Adrenal gland (tissue), 12 donors: ENCODE results near the gene RNF20. TPM values are rescaled to one million over a fixed set of nuclear protein-coding genes. Genes with fewer than 3 reads are reported as not detected.

Source experiments
- DNase-seq, 7 donors: peaks; one replicate each; pipeline ENCODE4 v3.0.0-alpha.2; 2019 to 2020
- H3K27ac ChIP-seq, 5 donors: fragments of 200-600 bp; sonication (generic) in 4 of 5; 1 replicate in 3 of 5; 2 replicates in 2 of 5; pipeline versions ENCODE4 v1.5.1 to v1.8.0; 2016 to 2020; ENCODE audit warnings: mild to moderate bottlenecking in 1 of 5
- H3K27me3 ChIP-seq: fragments of 200-600 bp; 2 replicates; pipeline ENCODE4 v1.8.0; 2021
- H3K36me3 ChIP-seq, 2 donors: fragments of 200-600 bp; replicated peaks in 1 of 2; 1 replicate in 1 of 2; 2 replicates in 1 of 2; pipeline versions ENCODE4 v1.5.1 to v1.8.0; 2018 to 2022
- H3K4me1 ChIP-seq, 2 donors: fragments of 200-600 bp; replicated peaks in 1 of 2; 1 replicate in 1 of 2; 2 replicates in 1 of 2; pipeline versions ENCODE4 v1.5.1 to v1.8.0; 2018 to 2021
- H3K4me3 ChIP-seq, 4 donors: fragments of 200-600 bp; sonication (generic) in 3 of 4; one replicate each; pipeline ENCODE4 v1.5.1; 2016 to 2018
- H3K9me3 ChIP-seq, 3 donors: fragments of 200-600 bp; sonication (generic) in 1 of 3; replicated peaks in 1 of 3; 1 replicate in 2 of 3; 2 replicates in 1 of 3; pipeline versions ENCODE4 v1.5.1 to v1.8.0; 2016 to 2021
- CTCF ChIP-seq, 6 experiments: fragments of 450-650 bp in 4 of 6; fragments of 200-600 bp in 2 of 6; sonication (generic) in 1 of 6; IDR thresholded peaks; 1 replicate in 5 of 6; 2 replicates in 1 of 6; pipeline versions ENCODE4 v1.5.1 to v1.8.0; 2016 to 2021; ENCODE audit warnings: antibody characterized with exemption in 6 of 6, mild to moderate bottlenecking in 2 of 6, moderate library complexity in 1 of 6
- POLR2A ChIP-seq, 2 donors: fragments of 450-650 bp; IDR thresholded peaks; one replicate each; pipeline ENCODE4 v1.6.1; 2017; ENCODE audit warnings: antibody characterized with exemption in 2 of 2, mild to moderate bottlenecking in 2 of 2, moderate library complexity in 1 of 2
- WGBS, 4 donors: extraction: QIAGEN DNeasy Blood & Tissue Kit in 2 of 4; methylation state at CpG; one replicate each; pipeline versions ENCODE4 v1.1.5 to v1.1.7; 2013 to 2017; 5-methylcytosine and 5-hydroxymethylcytosine counted together
- intact Hi-C, 2 donors: fragments of 100-400 bp; cut with DNase I; formaldehyde crosslinking; loops; one replicate each; pipeline versions ENCODE4 v1.14.1 to v1.15.0; 2022 to 2023
- polyA plus RNA-seq, 3 donors: library from polyadenylated mRNA; stranded (reverse); fragments of 200-250 nt in 2 of 3; fragments of 350-450 nt in 1 of 3; fragmentation: Illumina TruSeq in 1 of 3; extraction: RNeasy Lipid Tissue Mini Kit (QIAGEN cat#74804) in 1 of 3; gene quantifications; one replicate each; pipeline ENCODE4 v1.2.3, GENCODE V29; 2013 to 2014
- total RNA-seq, 9 donors: library from RNA; depleted of rRNA in 4 of 9; stranded (reverse); fragments of >200 nt in 4 of 9; fragments of 120-200 nt in 1 of 9; fragmentation: NEBNext Ultra II Directional in 1 of 9; extraction: Animal tissue kit (Norgen Biotek cat#: 25700) in 1 of 9; gene quantifications; one replicate each; pipeline versions ENCODE4 v1.1.0 to v1.2.4, GENCODE V29; 2013 to 2023
- donor health status: healthy with polysubstance abuse.
- donor health status: Bipolar disorder and iron deficiency.
- donor health status: DM: yes; HTN: yes; CAD: no.
- donor health status: DM: no; HTN: no; CAD: no.
- donor health status: DM: no; HTN: no; CAD: no.
- donor health status: DM: yes; HTN: yes; CAD: no.

Gene RNF20
- total and polyA plus RNA-seq, 12 donors = 13.5 to 46.8 (median 27.8) TPM

- Histone ChIP-seq H3K27ac (peak overlapping the region; percentile 4 to 91 (median 87)), H3K27me3 (no peaks in the 10 kb centered on the region), H3K36me3 (no peaks in the 10 kb centered on the region), H3K9me3 (peaks cover 0 to 3% (median 0%) of the 10 kb centered on the region in 3 donors), H3K4me1 (peaks cover 7 to 26% of the 10 kb centered on the region in 2 donors), H3K4me3 (peak overlapping the region; percentile 49 to 74 (median 60))
- 0 to 1% (median 1%) methylated on average over 8 to 53 of the region's 53 CpGs for WGBS, 4 donors
- intact Hi-C loops = no loop called here
- DNase-seq = peak; percentile 55 to 76 (median 63)
- TF ChIP-seq CTCF (IDR thresholded peaks at IDR 0.05) (no peak), POLR2A (IDR thresholded peaks at IDR 0.05) (peak in 1 of 2 donors; percentile 59)
These were observed 46.8 kb upstream of the RNF20 start for GRCh38 chr9:101486693-101487442.

GRCh38 chr9:101487443-101487840, 46.2 kb upstream of the RNF20 start:
- intact Hi-C loops = no loop called here
- Histone ChIP-seq H3K27ac (peak overlapping the region in 4 of 5 donors; percentile 73 to 91 (median 88)), H3K27me3 (no peaks in the 10 kb centered on the region), H3K36me3 (no peaks in the 10 kb centered on the region), H3K9me3 (peaks cover 0 to 3% (median 0%) of the 10 kb centered on the region in 3 donors), H3K4me3 (peak overlapping the region in 3 of 4 donors; percentile 49 to 74 (median 58)), H3K4me1 (peaks cover 7 to 25% of the 10 kb centered on the region in 2 donors)
- DNase-seq = no peak
- TF ChIP-seq POLR2A (IDR thresholded peaks at IDR 0.05) (no peak), CTCF (IDR thresholded peaks at IDR 0.05) (no peak)
- WGBS, 4 donors = 38 to 44% (median 39%) methylated on average over 9 of the region's 9 CpGs

DNA sequence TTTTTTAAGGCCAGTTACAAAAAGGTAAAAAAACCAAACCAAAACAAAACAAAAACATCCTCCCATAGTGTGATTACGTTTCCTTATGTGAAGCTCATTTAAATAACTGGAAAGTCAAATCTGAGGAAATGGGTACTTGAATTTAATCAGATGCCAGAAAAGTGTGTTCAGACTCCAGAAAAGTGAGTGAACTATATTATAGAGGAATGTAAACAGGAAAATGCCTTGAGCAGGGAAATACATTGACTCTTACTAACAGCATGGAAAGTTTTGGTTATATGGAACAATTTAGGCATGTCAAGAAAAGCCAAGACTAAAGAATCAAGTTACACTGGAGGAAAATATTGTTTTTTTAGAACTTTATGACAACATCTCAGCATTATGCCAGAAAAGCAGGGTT, 37.8 kb upstream of the RNF20 start:
- no peak for DNase-seq
- H3K36me3 ChIP-seq = no peaks in the 10 kb centered on the region
- no peak overlapping the region for H3K27ac ChIP-seq
- intact Hi-C loops = no loop called here
- no peak for TF ChIP-seq CTCF (IDR thresholded peaks at IDR 0.05)
- no peak for TF ChIP-seq POLR2A (IDR thresholded peaks at IDR 0.05)
- WGBS, 4 donors = 31 to 50% (median 36%) methylated on average over 1 of the region's 1 CpG
- no peak overlapping the region for H3K4me3 ChIP-seq
- no peaks in the 10 kb centered on the region for H3K27me3 ChIP-seq
- H3K9me3 ChIP-seq = no peaks in the 10 kb centered on the region
- H3K4me1 ChIP-seq = peaks cover 0 to 3% of the 10 kb centered on the region in 2 donors

GRCh38 chr9:101498323-101498722, 35.3 kb upstream of the RNF20 start:
- H3K9me3 ChIP-seq = no peaks in the 10 kb centered on the region
- WGBS, 4 donors = 37 to 47% (median 42%) methylated on average over 2 of the region's 2 CpGs
- H3K4me1 ChIP-seq = peaks cover 0 to 3% of the 10 kb centered on the region in 2 donors
- no peaks in the 10 kb centered on the region for H3K27me3 ChIP-seq
- intact Hi-C loops = no loop called here
- H3K27ac ChIP-seq = no peak overlapping the region
- TF ChIP-seq CTCF (IDR thresholded peaks at IDR 0.05) = no peak
- no peak for TF ChIP-seq POLR2A (IDR thresholded peaks at IDR 0.05)
- H3K36me3 ChIP-seq = no peaks in the 10 kb centered on the region
- no peak overlapping the region for H3K4me3 ChIP-seq
- DNase-seq = no peak
